H1 (cell line): ENCODE data around the gene ARFGAP3. TPM values are rescaled to one million over a fixed set of nuclear protein-coding genes. Genes with fewer than 3 reads are reported as not detected.

ENCODE experiments used
- CTCF ChIA-PET: fragments of 300-600 bp; sonication (Branson Sonifier 250); formaldehyde crosslinking; loops from one replicate; lab custom pipeline; 2021; ENCODE audit not compliant: partially characterized antibody; lab: Charles Lee
- POLR2A ChIA-PET: fragments of 300-600 bp; sonication (Branson Sonifier 250); formaldehyde crosslinking; loops from one replicate; lab custom pipeline; 2021; ENCODE audit warnings: inconsistent platforms; ENCODE audit not compliant: partially characterized antibody; lab: Charles Lee
- DNase-seq, 2 experiments: peaks; one replicate each; pipeline versions ENCODE4 v3.0.0 to v3.0.0-alpha.2; 2010 to 2022; ENCODE audit warnings: low spot score in 2 of 2, low read depth in 1 of 2, mixed read lengths in 1 of 2
- FAIRE-seq: peaks from 2 replicates; lab custom pipeline; 2011; peaks lifted over from hg19 to GRCh38; lab: Jason Lieb, UNC
- H2AFZ ChIP-seq: 2 replicates; pipeline ENCODE4 v1.8.1; 2012; ENCODE audit warnings: low read length, inconsistent platforms
- H2AK5ac ChIP-seq: 2 replicates; pipeline ENCODE4 v1.6.1; 2013; ENCODE audit warnings: low read depth, low read length
- H2BK120ac ChIP-seq: replicated peaks from 2 replicates; pipeline ENCODE3; 2013; ENCODE audit warnings: low read depth, low read length, inconsistent platforms
- H2BK12ac ChIP-seq: 2 replicates; pipeline ENCODE4 v1.6.1; 2013; ENCODE audit warnings: low read depth, low read length
- H2BK15ac ChIP-seq: 2 replicates; pipeline ENCODE4 v1.6.1; 2013; ENCODE audit warnings: low read length
- H2BK20ac ChIP-seq: 2 replicates; pipeline ENCODE4 v1.6.1; 2013; ENCODE audit warnings: low read length
- H2BK5ac ChIP-seq: 2 replicates; pipeline ENCODE4 v1.6.1; 2013; ENCODE audit warnings: low read depth, low read length
- H3K14ac ChIP-seq: 2 replicates; pipeline ENCODE4 v1.6.1; 2013; ENCODE audit warnings: inconsistent platforms; ENCODE audit not compliant: insufficient read length
- H3K18ac ChIP-seq: 2 replicates; pipeline ENCODE4 v1.6.1; 2013; ENCODE audit warnings: low read length; ENCODE audit errors: extremely low read depth
- H3K23ac ChIP-seq: 2 replicates; pipeline ENCODE4 v1.6.1; 2013; ENCODE audit warnings: inconsistent platforms; ENCODE audit not compliant: insufficient read length
- H3K23me2 ChIP-seq: 2 replicates; pipeline ENCODE4 v1.6.1; 2013; ENCODE audit warnings: low read depth, low read length
- H3K27ac ChIP-seq: 2 replicates; pipeline ENCODE4 v1.6.1; 2011; ENCODE audit warnings: low read depth, low read length, inconsistent platforms
- H3K27me3 ChIP-seq, 4 experiments: replicated peaks in 1 of 4; 1 replicate in 1 of 4; 2 replicates in 3 of 4; pipeline versions ENCODE4 v1.6.1 to v1.8.1; 2011 to 2013; ENCODE audit warnings: low read length in 3 of 4, mild to moderate bottlenecking in 3 of 4, inconsistent platforms in 2 of 4, mixed read lengths in 2 of 4, moderate library complexity in 1 of 4; ENCODE audit not compliant: control insufficient read depth in 3 of 4, insufficient read depth in 3 of 4; ENCODE audit errors: extremely low read depth in 1 of 4
- H3K36me3 ChIP-seq, 4 experiments: 2 replicates each; pipeline versions ENCODE4 v1.6.1 to v1.8.1; 2011 to 2013; ENCODE audit warnings: mild to moderate bottlenecking in 4 of 4, low read length in 3 of 4, moderate library complexity in 2 of 4, control low read depth in 1 of 4, inconsistent platforms in 1 of 4; ENCODE audit not compliant: insufficient read depth in 4 of 4, control insufficient read depth in 2 of 4
- H3K4ac ChIP-seq: replicated peaks from 2 replicates; pipeline ENCODE3; 2013; ENCODE audit warnings: low read length, low read depth, mixed read lengths, inconsistent platforms; ENCODE audit not compliant: insufficient read length
- H3K4me1 ChIP-seq, 4 experiments: replicated peaks in 1 of 4; 1 replicate in 1 of 4; 2 replicates in 3 of 4; pipeline versions ENCODE4 v1.6.1 to v1.8.1; 2011 to 2013; ENCODE audit warnings: low read length in 3 of 4, inconsistent platforms in 2 of 4, mixed read lengths in 1 of 4; ENCODE audit not compliant: insufficient read depth in 4 of 4, control insufficient read depth in 3 of 4
- H3K4me2 ChIP-seq, 2 experiments: 2 replicates each; pipeline versions ENCODE4 v1.6.1 to v1.8.1; 2011 to 2013; ENCODE audit warnings: low read depth in 2 of 2, low read length in 2 of 2, control low read depth in 1 of 2, inconsistent platforms in 1 of 2, mild to moderate bottlenecking in 1 of 2; ENCODE audit not compliant: insufficient read depth in 1 of 2
- H3K4me3 ChIP-seq, 4 experiments: fragments of 200-600, 300-600 bp in 1 of 4; sonication (generic), shearing (Covaris generic), sonication (Bioruptor Twin) in 1 of 4; 2 replicates each; pipeline versions ENCODE4 v1.5.1 to v1.8.1; 2011 to 2016; ENCODE audit warnings: low read length in 4 of 4, low read depth in 3 of 4, control low read depth in 2 of 4, inconsistent platforms in 2 of 4, mild to moderate bottlenecking in 2 of 4, mixed read lengths in 1 of 4, moderate library complexity in 1 of 4; ENCODE audit not compliant: insufficient read depth in 2 of 4; ENCODE audit errors: extremely low read depth in 1 of 4
- H3K56ac ChIP-seq: replicated peaks from 2 replicates; pipeline ENCODE3; 2013; ENCODE audit warnings: low read depth, mild to moderate bottlenecking, mixed read lengths, low read length, inconsistent platforms; ENCODE audit not compliant: insufficient read length
- H3K79me1 ChIP-seq: 2 replicates; pipeline ENCODE4 v1.6.1; 2013; ENCODE audit warnings: low read depth, low read length, control low read depth
- H3K79me2 ChIP-seq, 2 experiments: 2 replicates each; pipeline versions ENCODE4 v1.6.1 to v1.8.1; 2012 to 2013; ENCODE audit warnings: low read length in 2 of 2, mild to moderate bottlenecking in 2 of 2, inconsistent platforms in 1 of 2; ENCODE audit not compliant: insufficient read depth in 2 of 2, control insufficient read depth in 1 of 2
- H3K9ac ChIP-seq, 4 experiments: replicated peaks in 1 of 4; 1 replicate in 1 of 4; 2 replicates in 3 of 4; pipeline versions ENCODE4 v1.6.1 to v1.8.1; 2011 to 2013; ENCODE audit warnings: low read depth in 3 of 4, low read length in 3 of 4, control low read depth in 2 of 4, mild to moderate bottlenecking in 2 of 4, moderate library complexity in 2 of 4, inconsistent platforms in 1 of 4; ENCODE audit errors: extremely low read depth in 1 of 4
- H3K9me3 ChIP-seq, 2 experiments: 2 replicates each; pipeline versions ENCODE4 v1.6.1 to v1.8.1; 2012 to 2013; ENCODE audit warnings: mild to moderate bottlenecking in 2 of 2, moderate library complexity in 2 of 2, control low read depth in 1 of 2, inconsistent platforms in 1 of 2, low read depth in 1 of 2, low read length in 1 of 2, mixed read lengths in 1 of 2; ENCODE audit not compliant: insufficient read depth in 2 of 2
- H4K20me1 ChIP-seq, 2 experiments: replicated peaks in 1 of 2; 2 replicates each; pipeline versions ENCODE3 to v1.8.1; 2011 to 2013; ENCODE audit warnings: inconsistent platforms in 2 of 2, low read length in 2 of 2, mild to moderate bottlenecking in 1 of 2; ENCODE audit not compliant: insufficient read depth in 2 of 2, control insufficient read depth in 1 of 2
- H4K5ac ChIP-seq: 2 replicates; pipeline ENCODE4 v1.6.1; 2013; ENCODE audit warnings: low read length, low read depth, mixed read lengths, inconsistent platforms; ENCODE audit not compliant: insufficient read length
- H4K8ac ChIP-seq: 2 replicates; pipeline ENCODE4 v1.8.0; 2013; ENCODE audit warnings: mild to moderate bottlenecking, moderate library complexity, low read length, inconsistent platforms; ENCODE audit not compliant: insufficient read depth; ENCODE audit errors: extremely low read depth
- H4K91ac ChIP-seq: replicated peaks from 2 replicates; pipeline ENCODE3; 2013; ENCODE audit warnings: low read length, mixed read lengths, inconsistent platforms; ENCODE audit not compliant: insufficient read length
- CREB1 ChIP-seq: IDR thresholded peaks from 2 replicates; pipeline ENCODE4 v1.6.1; 2012; ENCODE audit warnings: inconsistent platforms
- FOSL1 ChIP-seq: IDR thresholded peaks from 2 replicates; pipeline ENCODE4 v1.6.1; 2011; ENCODE audit warnings: mild to moderate bottlenecking, low read depth, low read length, moderate library complexity; ENCODE audit not compliant: insufficient read depth
- RAD21 ChIP-seq, 2 experiments: IDR thresholded peaks in 1 of 2; conservative IDR thresholded peaks in 1 of 2; 2 replicates each; pipeline ENCODE4 v1.6.1; 2011; ENCODE audit warnings: low read depth in 2 of 2, low read length in 2 of 2, improper control_type of control experiment in 1 of 2, inconsistent platforms in 1 of 2, mild to moderate bottlenecking in 1 of 2, moderate library complexity in 1 of 2
- SIRT6 ChIP-seq: IDR thresholded peaks from one replicate; pipeline ENCODE4 v1.7.1; 2012; ENCODE audit warnings: low read length, inconsistent platforms
- TEAD4 ChIP-seq: IDR thresholded peaks from 2 replicates; pipeline ENCODE4 v1.6.1; 2012; ENCODE audit warnings: low read depth, low read length, inconsistent platforms, mixed read lengths
- WGBS, 2 experiments: shearing (Covaris generic) in 1 of 2; methylation state at CpG; one replicate each; pipeline versions ENCODE4 v1.1.6 to v1.1.7; 2013 to 2015; ENCODE audit warnings: low lambda C conversion rate in 2 of 2, mixed read lengths in 2 of 2, inconsistent platforms in 1 of 2, low coverage in 1 of 2, missing lambda C conversion rate in 1 of 2; ENCODE audit not compliant: insufficient replicate concordance in 2 of 2, insufficient coverage in 1 of 2, insufficient read length in 1 of 2; ENCODE audit errors: extremely low coverage in 1 of 2, missing lambda C conversion rate in 1 of 2; 5-methylcytosine and 5-hydroxymethylcytosine counted together
- polyA plus RNA-seq, 7 experiments: library from polyadenylated mRNA; depleted of rRNA in 3 of 7; stranded (reverse) in 5 of 7; unstranded in 2 of 7; fragments of >200 nt in 5 of 7; fragments of 200-250 nt in 2 of 7; gene quantifications; 1 replicate in 5 of 7; 2 replicates in 1 of 7; 4 replicates in 1 of 7; pipeline versions ENCODE4 v1.2.1 to v1.2.3, GENCODE V29; 2011 to 2013; ENCODE audit warnings: missing spikeins in 2 of 7, mixed read lengths in 2 of 7
- total RNA-seq: library from RNA; stranded (reverse); fragmentation: NEBNext Ultra II Directional; extraction: Animal tissue kit (Norgen Biotek cat#: 25700); gene quantifications from 2 replicates; pipeline ENCODE4 v1.2.1, GENCODE V29; 2021

Gene ARFGAP3
- total and polyA plus RNA-seq, 2 of the 8 experiments (the other 6 are each of a cell fraction or from before 2014, with no cell fraction given), result 9.7 to 16.0 TPM

DNA sequence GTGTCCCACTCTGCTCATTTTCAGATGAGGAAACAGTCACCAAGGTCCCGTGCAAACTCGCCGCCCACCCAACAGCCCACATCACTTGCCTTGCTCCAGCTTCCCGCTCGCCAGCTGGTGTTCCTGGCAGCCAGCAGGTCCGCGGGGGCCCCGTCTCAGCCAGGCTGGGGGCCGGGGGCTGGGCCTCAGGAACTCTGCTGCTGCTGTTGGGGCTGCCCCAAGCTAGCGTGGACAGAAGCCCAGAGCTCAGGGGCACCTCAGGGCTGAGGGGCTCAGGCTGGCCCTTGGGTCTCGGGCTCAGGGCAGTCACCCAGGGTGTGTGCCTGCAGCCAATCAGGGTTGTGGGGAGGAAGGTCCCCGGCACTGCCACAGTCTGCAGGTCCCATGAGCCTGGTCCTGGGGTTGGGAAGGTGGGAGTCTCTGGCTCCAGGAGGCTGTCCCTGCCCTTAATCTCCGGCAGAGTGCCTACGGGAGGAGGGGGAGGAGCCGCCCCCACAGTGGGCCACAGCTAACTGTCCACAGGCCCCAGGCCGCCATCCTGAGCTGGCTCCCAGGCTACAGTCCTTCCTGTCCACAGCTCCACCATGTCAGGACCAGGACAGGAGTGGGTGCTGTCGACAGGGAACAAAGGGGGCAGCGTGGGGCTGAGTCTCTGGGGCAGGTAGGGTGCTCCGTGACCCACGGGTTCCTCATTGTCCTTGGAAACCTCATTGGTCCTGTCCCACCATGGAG, 65.2 kb downstream of the ARFGAP3 start:
- POLR2A ChIA-PET, result no interaction called here
- Histone ChIP-seq H2BK5ac (no peak overlapping the region), H3K23me2 (no peaks in the 10 kb centered on the region), H3K79me2 (no peaks in the 10 kb centered on the region), H2AFZ (no peak overlapping the region), H4K91ac (peak overlapping the region; percentile 40), H3K18ac (no peak overlapping the region), H2BK120ac (peak overlapping the region; percentile 54), H3K4me1 (no peaks in the 10 kb centered on the region; a peak in 2 of 7 replicates), H2BK20ac (no peak overlapping the region), H2AK5ac (no peak overlapping the region), H3K9ac (no peak overlapping the region), H3K23ac (no peak overlapping the region), H3K27ac (no peak overlapping the region), H3K9me3 (no peaks in the 10 kb centered on the region), H3K56ac (no peak overlapping the region), H3K79me1 (no peaks in the 10 kb centered on the region), H3K4ac (no peak overlapping the region), H3K4me3 (no peak overlapping the region), H4K5ac (no peak overlapping the region), H3K14ac (no peak overlapping the region), H4K8ac (no peak overlapping the region), H4K20me1 (no peaks in the 10 kb centered on the region), H3K4me2 (no peak overlapping the region), H2BK12ac (no peak overlapping the region), H3K27me3 (no peaks in the 10 kb centered on the region; a peak in 1 of 7 replicates), H3K36me3 (no peaks in the 10 kb centered on the region), H2BK15ac (0 out of 2 replicates have a peak overlapping the region, but pooled peaks have one; percentile 16)
- FAIRE-seq (no peak), DNase-seq (no peak)
- CTCF ChIA-PET, result interaction anchor here (0.5 to 2.2 kb wide), 7 partner anchors 12 to 345 kb away, joined by 3 to 12 read pairs (median 4); no protein-coding TSS in a partner anchor
- WGBS, 2 experiments, result 91% methylated on average over 16 of the region's 20 CpGs; no CpG with 5 or more reads in 1 of the 2 experiments
- TF ChIP-seq RAD21 (IDR thresholded peaks at IDR 0.05 in 1 of 2, conservative IDR thresholded peaks at IDR 0.05 in 1 of 2; ENCODE audit: low read depth in 2 of 2, low read length in 2 of 2) (no peak), FOSL1 (no peak), TEAD4 (no peak), SIRT6 (no peak), CREB1 (no peak)
